PFSK-1 (cell line): Measurements from ENCODE around the gene CEBPG.

Experiments
- POLR2AphosphoS5 ChIP-seq: IDR thresholded peaks from 2 replicates; pipeline ENCODE4 v1.6.1; 2012; ENCODE audit warnings: low read depth, mild to moderate bottlenecking, control low read depth, low read length, moderate library complexity
- SIN3A ChIP-seq: IDR thresholded peaks from 2 replicates; pipeline ENCODE4 v1.6.1; 2012; ENCODE audit warnings: mild to moderate bottlenecking, low read length, moderate library complexity, borderline replicate concordance; ENCODE audit not compliant: insufficient read depth

DNA sequence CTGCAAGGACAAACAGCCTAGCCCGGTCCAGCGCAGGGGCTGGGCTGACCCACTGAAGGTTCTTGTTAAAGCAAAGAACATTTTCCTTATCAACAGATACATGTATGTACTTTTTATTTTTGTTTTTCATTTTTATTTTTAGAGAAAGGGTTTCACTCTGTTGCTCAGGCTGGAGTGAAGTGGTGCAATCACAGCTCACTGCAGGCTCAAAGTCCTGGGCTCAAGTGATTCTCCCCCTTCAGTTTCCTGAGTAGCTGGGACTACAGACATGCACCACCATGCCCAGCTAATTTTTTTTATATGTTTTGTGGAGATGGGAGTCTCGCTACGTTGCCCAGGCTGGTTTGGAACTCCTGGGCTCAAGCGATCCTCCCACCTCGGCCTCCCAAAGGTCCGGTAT is 47.9 kb downstream of the CEBPG start:
- no peak for TF ChIP-seq SIN3A
- TF ChIP-seq POLR2AphosphoS5 = no peak
